Renal pelvis (tissue), 4 donors: Measurements from ENCODE around the gene SLC25A13. TPM values are rescaled to one million over a fixed set of nuclear protein-coding genes. Genes with fewer than 3 reads are reported as not detected.

Experiments used
- DNase-seq: peaks from one replicate; pipeline ENCODE4 v3.0.0-alpha.2; 2013
- polyA plus RNA-seq, 3 donors: library from polyadenylated mRNA; unstranded; fragments of 120-200 nt; gene quantifications; one replicate each; pipeline ENCODE4 v1.2.1, GENCODE V29; 2013; ENCODE audit not compliant: insufficient read length in 3 of 3

The SLC25A13 gene
- polyA plus RNA-seq, 3 donors = 38.0 to 44.0 (median 41.4) TPM

DNA sequence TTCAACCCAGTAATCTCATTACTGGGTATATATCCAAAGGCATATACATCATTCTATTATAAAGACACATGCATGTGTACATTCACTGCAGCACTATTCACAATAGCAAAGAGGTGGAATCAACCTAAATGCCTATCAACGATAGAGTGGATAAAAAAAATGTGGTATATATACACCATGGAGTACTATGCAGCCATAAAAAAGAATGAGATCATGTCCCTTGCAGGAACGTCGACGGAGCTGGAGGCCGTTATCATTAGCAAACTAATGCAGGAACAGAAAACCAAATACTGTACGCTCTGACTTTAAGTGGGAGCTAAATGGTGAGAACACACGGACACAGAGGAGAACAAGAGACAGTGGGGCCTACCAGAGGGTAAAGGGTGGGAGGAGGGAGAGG lies 105.5 kb downstream of the SLC25A13 start:
- no peak for DNase-seq

DNA sequence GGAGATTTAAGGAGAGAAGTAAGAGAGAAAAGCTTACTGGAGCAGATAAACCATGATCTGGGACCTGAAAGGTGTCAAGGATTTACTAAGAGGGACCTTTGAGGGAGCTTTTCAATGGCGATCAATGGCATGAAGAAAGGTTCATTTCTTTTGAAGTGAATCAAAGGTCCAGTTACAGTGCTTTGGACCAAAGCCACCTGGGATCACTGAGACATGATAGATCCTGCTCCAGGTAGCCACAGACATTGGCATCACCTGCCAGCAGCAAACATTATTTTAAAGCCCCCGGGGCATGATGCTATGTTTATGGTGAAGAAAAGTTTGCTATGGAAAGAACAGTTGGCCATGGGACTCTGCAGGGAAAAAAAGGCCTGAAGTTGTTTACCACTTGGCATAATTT lies 109.4 kb downstream of the SLC25A13 start:
- no peak for DNase-seq

GRCh38 chr7:96211954-96212353 lies 109.9 kb downstream of the SLC25A13 start:
- no peak for DNase-seq

- DNase-seq = no peak
Measured at GRCh38 chr7:96205665-96206064, 116.2 kb downstream of the SLC25A13 start.

- DNase-seq = no peak
Measured at GRCh38 chr7:96204601-96205000, 117.3 kb downstream of the SLC25A13 start.

- DNase-seq = no peak
Measured at GRCh38 chr7:96203786-96204185, 118.1 kb downstream of the SLC25A13 start.

GRCh38 chr7:96202102-96202501 lies 119.8 kb downstream of the SLC25A13 start:
- DNase-seq = no peak

DNA sequence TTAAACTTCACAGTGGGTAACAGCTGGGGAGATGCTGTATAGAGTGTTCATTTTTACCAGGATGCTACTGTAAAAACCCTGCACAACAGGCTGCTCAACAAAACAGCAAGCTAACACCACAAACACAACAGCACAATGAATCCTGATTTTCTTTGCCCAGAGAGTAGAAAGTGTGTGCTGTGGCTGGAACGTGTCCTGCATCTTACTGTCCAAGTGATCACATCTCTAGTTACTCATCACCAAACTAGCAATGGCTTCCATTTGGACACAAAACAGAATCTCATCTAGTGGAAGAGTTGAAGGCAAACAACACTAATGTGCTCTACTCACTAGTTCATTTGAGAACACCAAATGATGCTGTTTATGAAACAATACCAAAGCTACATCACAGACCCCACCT lies 121.2 kb downstream of the SLC25A13 start:
- no peak for DNase-seq

GRCh38 chr7:96199421-96199820 lies 122.5 kb downstream of the SLC25A13 start:
- DNase-seq = no peak

GRCh38 chr7:96198047-96198636 lies 123.8 kb downstream of the SLC25A13 start:
- no peak for DNase-seq

- no peak for DNase-seq
Measured at GRCh38 chr7:96196676-96197075, 125.2 kb downstream of the SLC25A13 start.

DNA sequence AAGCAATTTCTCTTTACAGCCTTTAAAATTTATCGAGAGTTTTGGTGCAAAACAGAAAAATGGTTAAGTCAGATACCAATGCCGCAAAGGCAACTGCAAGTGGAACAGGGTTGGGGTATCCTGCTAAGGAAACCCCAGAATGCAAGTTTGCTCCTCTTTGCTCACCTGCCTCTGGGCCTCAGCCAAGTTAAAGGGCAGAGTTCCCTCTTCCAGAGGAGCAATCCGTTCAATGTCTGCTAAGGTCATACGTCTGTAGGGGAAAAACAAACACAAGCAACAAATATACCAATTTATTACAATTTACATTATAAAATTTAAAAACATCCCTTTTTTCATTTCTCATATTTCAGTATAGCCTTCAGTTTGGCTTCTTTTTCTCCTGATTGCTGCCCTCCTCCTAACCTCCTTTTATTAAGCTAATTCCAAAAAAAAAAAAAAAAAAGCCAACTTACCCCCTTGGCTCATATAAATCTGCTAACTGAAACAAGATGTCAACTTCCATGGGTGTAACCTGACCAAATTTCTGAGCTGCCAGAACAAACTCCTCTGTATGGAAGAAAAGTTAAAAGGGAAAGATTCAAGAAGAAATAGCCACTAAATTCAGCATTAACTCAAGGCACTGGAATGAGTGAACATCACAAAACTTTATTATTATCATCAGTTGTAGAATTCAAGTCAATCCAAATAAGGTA lies 132.6 kb downstream of the SLC25A13 start:
- no peak for DNase-seq

DNA sequence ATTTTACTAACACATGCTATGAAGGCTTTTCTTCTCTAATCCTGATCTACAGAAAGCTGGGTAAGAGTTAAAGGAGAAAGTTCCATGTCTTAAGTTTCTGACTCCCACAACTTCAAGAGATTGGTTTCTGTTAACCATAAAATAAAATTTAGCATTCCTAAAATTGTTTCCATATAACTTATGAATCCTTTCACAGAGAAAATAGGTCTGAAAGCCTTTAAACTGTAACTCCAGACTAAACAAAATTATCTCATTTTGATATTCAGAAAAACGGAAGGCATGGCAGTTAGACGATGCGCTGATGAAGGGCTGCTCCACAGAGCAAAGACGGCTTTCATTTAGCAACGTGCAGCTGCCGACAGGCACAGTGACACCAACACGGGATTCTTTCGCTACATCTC lies 133.3 kb downstream of the SLC25A13 start:
- DNase-seq = no peak

GRCh38 chr7:96188174-96188581 lies 133.7 kb downstream of the SLC25A13 start:
- no peak for DNase-seq

DNA sequence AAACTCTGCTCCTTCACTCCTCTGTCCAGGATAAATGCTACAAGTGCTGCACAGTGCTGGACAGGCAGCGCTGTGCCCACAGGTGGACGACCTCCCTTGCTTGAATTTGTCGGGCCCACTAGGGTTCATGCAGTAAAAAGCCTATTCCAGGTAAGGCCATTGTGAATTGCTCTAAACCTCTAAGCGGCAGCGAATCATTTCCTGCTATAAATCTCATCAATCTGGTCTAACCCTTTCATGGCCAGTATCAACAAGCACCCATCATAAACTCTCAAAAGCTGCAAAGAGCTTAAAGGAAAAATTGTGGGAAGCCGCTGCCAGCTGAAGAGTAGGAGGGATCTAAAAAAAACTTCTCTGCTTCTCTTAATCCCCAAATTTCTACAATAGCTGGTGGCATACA lies 134.2 kb downstream of the SLC25A13 start:
- DNase-seq = no peak

DNA sequence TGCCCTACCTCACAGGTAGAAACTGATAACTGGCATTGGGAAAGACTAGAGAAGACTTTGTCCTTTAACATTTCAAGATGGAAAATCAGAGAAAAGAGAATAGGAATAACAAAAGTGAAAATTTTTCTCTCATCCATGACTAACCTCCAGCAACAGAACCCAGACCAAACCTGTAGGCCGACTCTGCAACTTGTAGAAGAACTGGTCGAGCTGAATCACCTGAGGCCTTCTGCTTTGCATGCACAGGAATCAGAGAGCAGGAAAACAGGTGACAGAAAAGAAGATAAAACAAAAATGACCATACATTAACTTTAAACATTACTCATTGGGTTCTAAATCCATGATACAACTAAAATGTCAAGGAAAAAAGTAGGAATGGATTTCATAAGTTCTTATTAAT lies 137.1 kb downstream of the SLC25A13 start:
- DNase-seq = no peak

- DNase-seq = no peak
Measured at GRCh38 chr7:96183163-96183670, 138.7 kb downstream of the SLC25A13 start.

GRCh38 chr7:96182424-96183158 lies 139.3 kb downstream of the SLC25A13 start:
- no peak for DNase-seq

DNA sequence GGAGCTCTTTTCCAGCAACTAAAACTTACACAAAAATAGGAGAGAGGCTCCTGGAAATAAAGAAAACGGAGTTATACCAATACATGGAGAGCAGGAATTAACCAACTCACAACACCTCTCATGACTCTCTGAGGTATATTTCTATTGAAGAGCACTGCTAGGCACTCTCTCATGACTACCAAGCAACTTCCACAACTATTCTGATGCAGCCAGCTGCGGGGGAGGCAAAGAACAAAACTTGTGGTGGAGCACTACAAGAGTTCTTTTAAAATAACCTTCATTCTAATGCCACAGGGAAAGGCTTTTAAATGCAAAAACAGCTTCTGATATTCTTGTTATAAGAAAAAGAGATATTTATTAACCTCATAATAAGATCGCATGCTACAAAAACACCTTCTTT lies 140.7 kb downstream of the SLC25A13 start:
- no peak for DNase-seq

DNA sequence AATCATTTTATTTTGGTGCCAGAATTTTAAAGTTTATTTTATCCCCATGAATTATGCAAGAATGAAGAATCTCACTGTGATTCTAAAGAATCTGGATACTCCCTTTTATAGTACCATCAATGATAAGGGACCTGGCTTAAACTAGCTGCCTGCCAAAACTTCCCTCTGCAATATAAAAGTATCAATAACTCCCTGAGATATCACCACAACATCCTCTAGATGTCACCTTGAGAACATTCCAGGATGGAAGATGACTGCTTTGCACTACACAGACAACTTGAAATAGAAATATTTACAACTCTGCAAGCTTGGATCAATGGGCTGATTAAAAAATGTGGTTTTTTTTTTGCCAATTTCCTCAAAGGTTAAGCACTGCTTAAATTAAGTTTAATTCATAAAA lies 142.1 kb downstream of the SLC25A13 start:
- no peak for DNase-seq

DNA sequence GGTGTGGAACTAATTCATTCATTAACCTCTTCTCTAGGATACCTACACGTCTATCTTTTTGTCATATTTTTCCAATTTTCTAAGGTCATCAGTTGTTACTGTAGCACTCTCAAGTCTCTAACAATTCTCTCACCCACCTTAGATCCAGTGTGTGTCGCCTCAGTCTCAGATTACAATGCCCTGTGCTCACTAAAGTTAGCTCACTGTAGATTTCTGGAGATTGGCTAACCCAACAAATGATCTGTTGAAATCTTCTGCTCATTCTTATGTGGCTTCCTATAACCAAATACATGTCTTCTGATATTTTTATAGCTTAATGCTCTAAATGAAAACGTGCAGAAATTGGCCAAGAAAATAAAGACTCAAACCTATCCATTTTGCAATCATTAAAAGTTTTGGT lies 142.6 kb downstream of the SLC25A13 start:
- no peak for DNase-seq

DNA sequence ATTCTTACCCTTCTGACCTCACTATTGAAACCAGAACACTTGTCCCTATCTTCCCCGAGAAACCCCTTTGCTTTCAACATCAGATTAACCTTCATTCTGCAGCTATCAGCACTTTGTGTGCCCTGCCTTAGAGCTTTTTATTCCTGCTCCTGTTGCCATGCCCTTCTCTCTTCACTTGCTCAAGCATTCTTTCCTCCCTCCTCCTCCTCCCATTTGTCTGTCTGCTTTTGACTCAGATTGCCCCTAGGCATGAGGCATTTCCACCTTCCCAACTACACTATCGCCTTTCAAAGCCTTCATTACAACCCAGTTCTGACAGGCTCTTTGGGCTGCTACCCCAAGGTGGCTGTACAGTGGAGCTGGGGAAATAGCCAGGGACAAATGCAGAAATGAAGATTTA lies 143.3 kb downstream of the SLC25A13 start:
- no peak for DNase-seq

- DNase-seq = no peak
Measured at GRCh38 chr7:96177353-96177752, 144.5 kb downstream of the SLC25A13 start.
